Type B pancreatic cell (in vitro differentiated cells): Measurements from ENCODE around the gene CYP4A11. TPM values are rescaled to one million over a fixed set of nuclear protein-coding genes. Genes with fewer than 3 reads are reported as not detected.
"Not testable (repeated sequence)": the region's sequence is repeated elsewhere in the genome, so short reads cannot be mapped to it uniquely, and the experiment has no call there.

Experiments used
- DNase-seq: peaks from one replicate; pipeline ENCODE4 v3.0.0; 2021; ENCODE audit warnings: mixed read lengths; ENCODE audit not compliant: unreplicated experiment; ENCODE audit errors: extremely low spot score
- H3K27ac Mint-ChIP-seq: 2 replicates; pipeline ENCODE4 v1.8.0; 2021; ENCODE audit warnings: mild to moderate bottlenecking, mixed read lengths
- H3K27me3 Mint-ChIP-seq: 2 replicates; pipeline ENCODE4 v1.8.0; 2021; ENCODE audit warnings: mixed read lengths
- H3K36me3 Mint-ChIP-seq: 2 replicates; pipeline ENCODE4 v1.8.0; 2021; ENCODE audit warnings: mixed read lengths
- H3K4me1 Mint-ChIP-seq: one replicate; pipeline ENCODE4 v1.8.0; 2021; ENCODE audit warnings: mixed read lengths; ENCODE audit not compliant: unreplicated experiment
- H3K4me3 Mint-ChIP-seq: 2 replicates; pipeline ENCODE4 v1.8.0; 2021; ENCODE audit warnings: mild to moderate bottlenecking, mixed read lengths
- H3K9me3 Mint-ChIP-seq: 2 replicates; pipeline ENCODE4 v1.8.0; 2021; ENCODE audit warnings: mixed read lengths
- total RNA-seq: library from RNA; stranded (reverse); gene quantifications from 2 replicates; pipeline ENCODE4 v1.2.1, GENCODE V29; 2021; ENCODE audit warnings: low replicate concordance
- TF ChIP-seq, protein P1 (sequence below): fragments of 200-600 bp; sonication (generic); conservative IDR thresholded peaks from 2 replicates; pipeline ENCODE4 v1.5.0; 2021; ENCODE audit warnings: antibody characterized with exemption, mild to moderate bottlenecking

CYP4A11 gene
- total RNA-seq, 1 donor from 2014 or later, result not detected

DNA sequence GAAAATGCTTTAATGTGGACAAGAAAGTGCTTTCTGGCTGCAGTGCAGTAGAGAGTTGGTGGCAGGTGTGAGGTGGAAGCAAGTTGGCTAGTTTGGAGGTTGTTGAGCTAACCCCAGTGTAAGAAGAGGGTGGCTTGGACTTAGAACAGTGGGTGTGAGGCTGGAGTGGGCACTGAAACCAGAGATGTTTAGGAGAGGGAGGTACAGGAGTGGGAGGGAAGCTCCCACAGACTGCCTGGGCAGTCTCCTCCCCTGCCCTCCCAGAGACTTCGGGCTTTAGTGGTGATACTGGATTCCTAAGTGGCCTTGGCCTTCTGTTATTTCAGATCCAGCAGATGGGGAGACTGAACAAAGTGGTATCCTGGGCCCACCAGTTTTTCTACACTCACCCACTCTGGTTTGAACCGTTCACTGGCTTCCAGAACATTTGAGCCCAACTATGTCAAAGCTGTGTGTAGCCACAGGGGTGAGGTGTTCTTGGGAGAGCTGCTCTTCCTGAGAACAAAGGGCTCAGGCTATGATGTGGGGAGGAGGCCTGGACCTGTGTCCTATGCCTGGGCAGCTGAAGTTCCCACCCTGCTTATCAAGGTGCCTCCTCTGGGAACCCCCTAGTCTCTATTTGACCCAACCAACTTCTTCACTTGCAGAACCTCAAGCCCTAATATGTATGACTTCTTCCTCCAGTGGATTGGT lies 19.9 kb upstream of the CYP4A11 start:
- Mint-ChIP-seq H3K4me3 (no peak overlapping the region), H3K36me3 (no peaks in the 10 kb centered on the region), H3K4me1 (no peaks in the 10 kb centered on the region), H3K9me3 (no peaks in the 10 kb centered on the region), H3K27me3 (peaks cover 12% of the 10 kb centered on the region), H3K27ac (no peak overlapping the region)
- DNase-seq, result no peak
- TF ChIP-seq, protein P1, sequence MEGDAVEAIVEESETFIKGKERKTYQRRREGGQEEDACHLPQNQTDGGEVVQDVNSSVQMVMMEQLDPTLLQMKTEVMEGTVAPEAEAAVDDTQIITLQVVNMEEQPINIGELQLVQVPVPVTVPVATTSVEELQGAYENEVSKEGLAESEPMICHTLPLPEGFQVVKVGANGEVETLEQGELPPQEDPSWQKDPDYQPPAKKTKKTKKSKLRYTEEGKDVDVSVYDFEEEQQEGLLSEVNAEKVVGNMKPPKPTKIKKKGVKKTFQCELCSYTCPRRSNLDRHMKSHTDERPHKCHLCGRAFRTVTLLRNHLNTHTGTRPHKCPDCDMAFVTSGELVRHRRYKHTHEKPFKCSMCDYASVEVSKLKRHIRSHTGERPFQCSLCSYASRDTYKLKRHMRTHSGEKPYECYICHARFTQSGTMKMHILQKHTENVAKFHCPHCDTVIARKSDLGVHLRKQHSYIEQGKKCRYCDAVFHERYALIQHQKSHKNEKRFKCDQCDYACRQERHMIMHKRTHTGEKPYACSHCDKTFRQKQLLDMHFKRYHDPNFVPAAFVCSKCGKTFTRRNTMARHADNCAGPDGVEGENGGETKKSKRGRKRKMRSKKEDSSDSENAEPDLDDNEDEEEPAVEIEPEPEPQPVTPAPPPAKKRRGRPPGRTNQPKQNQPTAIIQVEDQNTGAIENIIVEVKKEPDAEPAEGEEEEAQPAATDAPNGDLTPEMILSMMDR, result no peak

DNA sequence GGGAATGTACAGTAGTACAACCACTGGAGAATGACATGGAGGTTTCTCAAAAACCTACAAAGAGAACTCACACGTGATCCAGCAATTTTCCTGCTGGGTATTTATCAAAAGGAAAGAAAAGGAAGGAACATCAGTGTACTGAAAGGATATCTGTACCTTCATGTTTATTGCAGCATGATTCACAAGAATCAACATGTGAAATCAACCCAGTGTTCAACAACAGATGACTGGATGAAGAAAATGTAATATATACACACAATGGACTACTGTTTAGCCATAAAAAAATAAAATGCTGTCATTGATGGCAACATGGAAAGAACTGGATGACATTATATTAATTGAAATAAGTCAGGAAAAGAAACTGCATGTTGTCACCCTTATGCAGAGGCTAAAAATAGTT lies 19.0 kb upstream of the CYP4A11 start:
- H3K27me3 Mint-ChIP-seq, result peaks cover 12% of the 10 kb centered on the region
- no peaks in the 10 kb centered on the region for H3K4me1 Mint-ChIP-seq
- no peaks in the 10 kb centered on the region for H3K36me3 Mint-ChIP-seq
- TF ChIP-seq, protein P1, result no peak
- H3K9me3 Mint-ChIP-seq, result no peaks in the 10 kb centered on the region
- DNase-seq, result no peak
- H3K4me3 Mint-ChIP-seq, result no peak overlapping the region
- no peak overlapping the region for H3K27ac Mint-ChIP-seq

DNA sequence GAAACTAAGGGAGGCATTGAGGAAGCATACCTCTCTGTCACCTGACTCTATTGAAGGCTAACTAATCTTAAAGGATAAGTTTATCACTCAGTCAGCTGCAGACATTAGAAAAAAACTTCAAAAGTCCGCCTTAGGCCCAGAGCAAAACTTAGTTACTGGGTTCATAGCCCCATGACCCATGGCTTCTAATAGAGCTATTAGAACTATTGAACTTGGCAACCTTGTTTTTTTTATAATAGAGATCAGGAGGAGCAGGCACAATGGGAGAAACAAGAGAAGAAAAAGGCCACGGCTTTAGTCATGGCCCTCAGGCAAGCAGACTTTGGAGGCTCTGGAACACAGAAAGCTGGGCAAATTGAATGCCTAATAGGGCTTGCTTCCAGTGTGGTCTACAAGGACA lies 13.8 kb upstream of the CYP4A11 start:
- not testable (repeated sequence) for H3K4me3 Mint-ChIP-seq, H3K9me3 Mint-ChIP-seq, H3K4me1 Mint-ChIP-seq, DNase-seq, H3K36me3 Mint-ChIP-seq, H3K27ac Mint-ChIP-seq
- H3K27me3 Mint-ChIP-seq, result peaks cover 19% of the 10 kb centered on the region

DNA sequence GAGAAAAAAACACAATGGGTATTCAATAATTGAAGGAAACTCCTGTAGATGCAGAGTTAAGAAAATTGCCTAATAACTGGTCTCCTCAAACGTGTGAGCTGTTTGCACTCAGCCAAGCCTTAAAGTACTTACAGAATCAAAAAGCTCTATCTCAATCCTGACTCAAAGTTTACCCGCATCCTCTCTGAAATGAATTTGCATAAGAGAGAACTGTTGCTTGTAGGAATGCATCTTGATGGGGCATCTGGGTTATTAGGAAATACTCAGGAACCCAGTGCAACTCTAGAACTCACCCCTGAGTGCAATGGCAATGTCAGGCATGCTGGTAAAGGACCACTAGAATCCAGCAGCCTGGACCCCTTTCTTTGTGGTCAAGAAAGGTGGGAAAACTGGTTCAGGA lies 12.6 kb upstream of the CYP4A11 start:
- H3K27ac Mint-ChIP-seq, H3K36me3 Mint-ChIP-seq, H3K4me3 Mint-ChIP-seq, DNase-seq, H3K9me3 Mint-ChIP-seq, H3K4me1 Mint-ChIP-seq: not testable (repeated sequence)
- peaks cover 17% of the 10 kb centered on the region for H3K27me3 Mint-ChIP-seq

DNA sequence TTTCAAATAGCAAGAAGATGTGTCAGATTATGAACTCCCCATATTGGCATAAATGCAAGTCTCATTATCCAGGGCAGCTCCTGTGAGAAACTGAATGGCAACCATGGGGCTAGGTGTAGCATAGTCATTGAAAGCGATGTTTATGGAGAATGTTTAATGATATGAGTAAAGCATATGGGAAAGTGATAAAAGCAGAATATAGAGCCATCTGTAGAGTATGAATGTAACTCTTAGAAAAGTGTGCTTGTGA lies 8.1 kb upstream of the CYP4A11 start:
- H3K4me1 Mint-ChIP-seq, H3K9me3 Mint-ChIP-seq, H3K4me3 Mint-ChIP-seq, H3K36me3 Mint-ChIP-seq, DNase-seq, H3K27ac Mint-ChIP-seq: not testable (repeated sequence)
- peaks cover 23% of the 10 kb centered on the region for H3K27me3 Mint-ChIP-seq

DNA sequence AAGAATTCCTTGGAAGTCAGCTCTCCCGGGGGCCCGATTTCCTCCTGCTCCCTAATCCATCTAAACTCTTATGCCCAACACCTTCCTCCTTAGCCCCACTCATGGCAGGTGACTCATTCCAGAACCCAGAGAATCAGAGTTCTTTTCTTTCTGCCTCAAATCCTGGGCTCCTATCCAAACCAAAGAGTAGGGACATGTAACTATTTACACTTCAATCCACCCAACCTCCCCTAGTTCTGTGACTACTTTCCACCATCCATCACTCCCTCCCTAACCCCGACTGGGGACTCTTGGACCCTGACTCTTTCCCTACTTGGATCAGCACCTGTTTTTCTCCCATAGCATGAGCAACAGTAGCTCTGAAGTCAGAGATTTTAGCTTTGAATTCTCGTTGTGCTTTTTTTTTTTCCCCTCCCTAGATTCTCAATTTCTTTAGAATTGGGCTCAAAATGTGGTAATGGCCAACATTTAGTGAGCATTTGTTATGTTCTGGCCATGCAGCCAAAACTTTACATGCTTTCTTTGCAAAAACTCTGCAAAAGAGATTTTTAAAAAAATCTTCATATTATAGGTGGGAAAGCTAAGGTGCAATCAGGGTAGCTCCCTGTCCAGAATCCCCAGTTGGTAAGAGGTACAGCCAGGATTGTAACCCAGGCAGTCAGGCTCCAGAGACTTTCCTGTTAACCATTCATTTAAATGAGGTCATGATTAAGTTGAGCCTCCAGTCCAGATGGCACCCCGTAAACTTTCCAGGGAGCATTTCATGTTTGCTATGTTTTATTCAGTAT lies 7.5 kb upstream of the CYP4A11 start:
- H3K36me3 Mint-ChIP-seq, result no peaks in the 10 kb centered on the region
- H3K27ac Mint-ChIP-seq, result no peak overlapping the region
- H3K4me1 Mint-ChIP-seq, result peaks cover 5% of the 10 kb centered on the region
- H3K9me3 Mint-ChIP-seq, result no peaks in the 10 kb centered on the region
- DNase-seq, result no peak
- H3K27me3 Mint-ChIP-seq, result peaks cover 23% of the 10 kb centered on the region
- TF ChIP-seq, protein P1, result no peak
- H3K4me3 Mint-ChIP-seq, result no peak overlapping the region

DNA sequence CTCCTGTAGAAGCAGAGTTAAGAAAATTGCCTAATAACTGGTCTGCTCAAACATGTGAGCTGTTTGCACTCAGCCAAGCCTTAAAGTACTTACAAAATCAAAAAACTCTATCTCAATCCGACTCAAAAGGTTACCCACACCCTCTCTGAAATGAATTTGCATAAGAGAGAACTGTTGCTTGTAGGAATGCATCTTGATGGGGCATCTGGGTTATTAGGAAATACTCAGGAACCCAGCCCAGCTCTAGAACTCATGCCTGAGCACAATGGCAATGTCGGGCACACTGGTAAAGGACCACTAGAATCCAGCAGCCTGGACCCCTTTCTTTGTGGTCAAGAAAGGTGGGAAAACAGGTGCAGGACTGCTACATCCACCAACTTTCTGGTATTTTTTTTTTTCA lies 6.4 kb upstream of the CYP4A11 start:
- DNase-seq, H3K4me1 Mint-ChIP-seq, H3K9me3 Mint-ChIP-seq, H3K4me3 Mint-ChIP-seq, H3K27ac Mint-ChIP-seq, H3K36me3 Mint-ChIP-seq: not testable (repeated sequence)
- H3K27me3 Mint-ChIP-seq, result peaks cover 24% of the 10 kb centered on the region
